Keratinocyte (primary cell): ENCODE results near the gene ZNF784.

Experiments used
- CTCF ChIP-seq, 3 experiments: IDR thresholded peaks in 1 of 3; conservative IDR thresholded peaks in 1 of 3; optimal IDR thresholded peaks in 1 of 3; 2 replicates in 2 of 3; 3 replicates in 1 of 3; pipeline versions ENCODE3 to v1.5.1; 2011; ENCODE audit warnings: low read length in 3 of 3, mild to moderate bottlenecking in 3 of 3, moderate library complexity in 2 of 3, control low read depth in 1 of 3, inconsistent platforms in 1 of 3; ENCODE audit not compliant: insufficient read depth in 2 of 3; ENCODE audit errors: extremely low read depth in 1 of 3
- EZH2 ChIP-seq: IDR thresholded peaks from one replicate; pipeline ENCODE4 v1.6.1; 2012; ENCODE audit warnings: inconsistent platforms, mild to moderate bottlenecking, low read length, moderate library complexity

GRCh38 chr19:55626350-55626749 is 2.0 kb upstream of the ZNF784 start:
- TF ChIP-seq CTCF (optimal IDR thresholded peaks at IDR 0.05 in 1 of 3, IDR thresholded peaks at IDR 0.05 in 1 of 3, conservative IDR thresholded peaks at IDR 0.05 in 1 of 3; ENCODE audit: extremely low read depth in 1 of 3, insufficient read depth in 2 of 3, low read length in 3 of 3) (no peak), EZH2 (no peak)
